GM18519 (cell line): Measurements from ENCODE around the gene ATP1A2.
A peak's percentile ranks its signal among the peaks of the same experiment; 100 is the strongest.

ENCODE experiments used
- ATAC-seq: cut with Tn5 transposase; IDR thresholded peaks from one replicate; pipeline ENCODE4 v1.9.1; 2021; ENCODE audit warnings: mild to moderate bottlenecking, moderate library complexity; ENCODE audit not compliant: unreplicated experiment, low FRiP score

The ATP1A2 gene

GRCh38 chr1:160084771-160085321 is 30.7 kb upstream of the ATP1A2 start:
- ATAC-seq: no peak

GRCh38 chr1:160085686-160086455 is 29.7 kb upstream of the ATP1A2 start:
- no peak for ATAC-seq

GRCh38 chr1:160086456-160086892 is 29.1 kb upstream of the ATP1A2 start:
- ATAC-seq: no peak

- no peak for ATAC-seq
Observed at GRCh38 chr1:160087118-160087662, 28.4 kb upstream of the ATP1A2 start.

GRCh38 chr1:160089883-160090282 is 25.7 kb upstream of the ATP1A2 start:
- no peak for ATAC-seq

- no peak for ATAC-seq
Observed at GRCh38 chr1:160090760-160091159, 24.8 kb upstream of the ATP1A2 start.

GRCh38 chr1:160091666-160092223 is 23.8 kb upstream of the ATP1A2 start:
- ATAC-seq: no peak

- no peak for ATAC-seq
Observed at GRCh38 chr1:160092366-160093068, 23.0 kb upstream of the ATP1A2 start.

- no peak for ATAC-seq
Observed at GRCh38 chr1:160093069-160093395, 22.5 kb upstream of the ATP1A2 start.

GRCh38 chr1:160093624-160094290 is 21.8 kb upstream of the ATP1A2 start:
- ATAC-seq: no peak

- ATAC-seq: no peak
Observed at GRCh38 chr1:160094291-160094625, 21.3 kb upstream of the ATP1A2 start.

- no peak for ATAC-seq
Observed at GRCh38 chr1:160094806-160095205, 20.8 kb upstream of the ATP1A2 start.

GRCh38 chr1:160095382-160096105 is 20.0 kb upstream of the ATP1A2 start:
- no peak for ATAC-seq

GRCh38 chr1:160096274-160097116 is 19.1 kb upstream of the ATP1A2 start:
- ATAC-seq: no peak

- no peak for ATAC-seq
Observed at GRCh38 chr1:160097151-160097910, 18.2 kb upstream of the ATP1A2 start.

GRCh38 chr1:160097911-160098851 is 17.4 kb upstream of the ATP1A2 start, which contains the start of gene IGSF8:
IGSF8 (minus strand) TSS chr1:160098619; CDS start chr1:160098472, 147 bp downstream.
- ATAC-seq: peak; percentile 29

- peak; percentile 69 for ATAC-seq
Observed at GRCh38 chr1:160098852-160099561, 16.6 kb upstream of the ATP1A2 start.
